ENCODE measurements around the gene NACA2. TPM values are rescaled to one million over a fixed set of nuclear protein-coding genes. Genes with fewer than 3 reads are reported as not detected.
A peak's percentile ranks its signal among the peaks of the same experiment; 100 is the strongest.

NACA2 gene
- total and polyA plus RNA-seq, 2 of the 13 experiments (the other 11 are each of a cell fraction or from before 2014, with no cell fraction given): 0.21 TPM; not detected in 1

DNA sequence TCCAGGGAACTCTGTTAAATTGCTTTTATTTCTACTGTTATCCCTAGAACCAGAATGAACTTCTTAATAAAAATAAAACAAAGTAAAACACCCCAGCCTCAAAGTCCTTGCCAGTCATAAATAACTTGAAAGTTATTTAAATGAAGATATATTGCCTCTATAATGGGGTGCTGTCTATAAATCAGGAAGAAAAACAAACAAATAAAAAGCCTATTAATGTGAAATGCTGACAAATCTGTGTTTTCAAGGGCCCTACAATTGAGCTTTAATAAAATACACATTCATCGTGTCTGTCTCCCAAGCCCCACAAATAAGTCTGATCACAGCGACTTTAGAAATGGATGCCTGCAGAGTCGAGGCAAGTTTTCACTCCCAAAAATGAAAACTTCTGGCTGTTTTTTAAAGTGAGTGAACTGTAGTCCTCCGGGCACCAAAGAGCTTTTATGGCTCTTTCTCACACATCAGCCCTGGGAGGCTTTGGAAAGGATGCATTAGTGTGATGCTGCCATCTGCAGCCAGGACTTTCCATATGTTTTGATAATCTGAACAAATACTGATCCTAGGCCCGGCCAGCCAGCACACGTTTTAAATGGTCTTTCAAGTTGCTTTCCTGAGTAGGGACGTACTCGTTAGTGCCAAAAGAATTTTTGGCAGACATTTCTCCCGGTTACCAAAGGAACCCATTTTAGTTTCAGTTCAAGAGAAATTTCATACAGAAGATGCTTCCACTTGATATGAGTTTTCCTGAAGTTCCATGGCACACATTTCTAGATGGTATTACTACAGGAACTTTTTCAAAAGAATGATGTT lies 16.3 kb downstream of the NACA2 start (continued):
- TF ChIP-seq, protein P1, sequence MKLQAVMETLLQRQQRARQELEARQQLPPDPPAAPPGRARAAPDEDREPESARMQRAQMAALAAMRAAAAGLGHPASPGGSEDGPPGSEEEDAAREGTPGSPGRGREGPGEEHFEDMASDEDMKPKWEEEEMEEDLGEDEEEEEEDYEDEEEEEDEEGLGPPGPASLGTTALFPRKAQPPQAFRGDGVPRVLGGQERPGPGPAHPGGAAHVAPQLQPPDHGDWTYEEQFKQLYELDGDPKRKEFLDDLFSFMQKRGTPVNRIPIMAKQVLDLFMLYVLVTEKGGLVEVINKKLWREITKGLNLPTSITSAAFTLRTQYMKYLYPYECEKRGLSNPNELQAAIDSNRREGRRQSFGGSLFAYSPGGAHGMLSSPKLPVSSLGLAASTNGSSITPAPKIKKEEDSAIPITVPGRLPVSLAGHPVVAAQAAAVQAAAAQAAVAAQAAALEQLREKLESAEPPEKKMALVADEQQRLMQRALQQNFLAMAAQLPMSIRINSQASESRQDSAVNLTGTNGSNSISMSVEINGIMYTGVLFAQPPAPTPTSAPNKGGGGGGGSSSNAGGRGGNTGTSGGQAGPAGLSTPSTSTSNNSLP (IDR thresholded peaks at IDR 0.05; ENCODE audit: low read depth, low read length): peak; percentile 71; the same call in 1 of the 2 replicates
- 0 out of 2 replicates have a peak, but pooled peaks have one; percentile 36 for TF ChIP-seq KMT2A (CRISPR knock-in tag; IDR thresholded peaks at IDR 0.05)
- no peak for TF ChIP-seq ZNF326 (CRISPR knock-in tag; IDR thresholded peaks at IDR 0.05; ENCODE audit: borderline replicate concordance)
- TF ChIP-seq ZNF101 (CRISPR knock-in tag; IDR thresholded peaks at IDR 0.05; ENCODE audit: borderline replicate concordance, low read depth): no peak
- TF ChIP-seq ZNF546 (CRISPR knock-in tag; conservative IDR thresholded peaks at IDR 0.05): no peak
- TF ChIP-seq, protein P2, sequence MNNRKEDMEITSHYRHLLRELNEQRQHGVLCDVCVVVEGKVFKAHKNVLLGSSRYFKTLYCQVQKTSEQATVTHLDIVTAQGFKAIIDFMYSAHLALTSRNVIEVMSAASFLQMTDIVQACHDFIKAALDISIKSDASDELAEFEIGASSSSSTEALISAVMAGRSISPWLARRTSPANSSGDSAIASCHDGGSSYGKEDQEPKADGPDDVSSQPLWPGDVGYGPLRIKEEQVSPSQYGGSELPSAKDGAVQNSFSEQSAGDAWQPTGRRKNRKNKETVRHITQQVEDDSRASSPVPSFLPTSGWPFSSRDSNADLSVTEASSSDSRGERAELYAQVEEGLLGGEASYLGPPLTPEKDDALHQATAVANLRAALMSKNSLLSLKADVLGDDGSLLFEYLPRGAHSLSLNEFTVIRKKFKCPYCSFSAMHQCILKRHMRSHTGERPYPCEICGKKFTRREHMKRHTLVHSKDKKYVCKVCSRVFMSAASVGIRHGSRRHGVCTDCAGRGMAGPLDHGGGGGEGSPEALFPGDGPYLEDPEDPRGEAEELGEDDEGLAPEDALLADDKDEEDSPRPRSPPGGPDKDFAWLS (CRISPR knock-in tag; IDR thresholded peaks at IDR 0.05; ENCODE audit: borderline replicate concordance): no peak
- no peak for TF ChIP-seq ZNF543 (CRISPR knock-in tag; IDR thresholded peaks at IDR 0.05)
- no peak for TF ChIP-seq ZNF792 (CRISPR knock-in tag; IDR thresholded peaks at IDR 0.05)
- TF ChIP-seq ZNF337 (CRISPR knock-in tag; IDR thresholded peaks at IDR 0.05; ENCODE audit: borderline replicate concordance, low read depth): no peak
- TF ChIP-seq POLR2A (IDR thresholded peaks at IDR 0.05; ENCODE audit: insufficient read depth in 1 of 2, low read depth in 2 of 2, low read length in 2 of 2): no peak
- no peak for TF ChIP-seq TRIM24 (CRISPR knock-in tag; IDR thresholded peaks at IDR 0.05)
- TF ChIP-seq ZNF703 (CRISPR knock-in tag; IDR thresholded peaks at IDR 0.05; ENCODE audit: borderline replicate concordance): no peak
- no peak for TF ChIP-seq ZNF30 (CRISPR knock-in tag; IDR thresholded peaks at IDR 0.05)
- TF ChIP-seq, protein P3, sequence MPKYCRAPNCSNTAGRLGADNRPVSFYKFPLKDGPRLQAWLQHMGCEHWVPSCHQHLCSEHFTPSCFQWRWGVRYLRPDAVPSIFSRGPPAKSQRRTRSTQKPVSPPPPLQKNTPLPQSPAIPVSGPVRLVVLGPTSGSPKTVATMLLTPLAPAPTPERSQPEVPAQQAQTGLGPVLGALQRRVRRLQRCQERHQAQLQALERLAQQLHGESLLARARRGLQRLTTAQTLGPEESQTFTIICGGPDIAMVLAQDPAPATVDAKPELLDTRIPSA (CRISPR knock-in tag; IDR thresholded peaks at IDR 0.05; ENCODE audit: borderline replicate concordance): no peak
- 0 out of 2 replicates have a peak, but pooled peaks have one; percentile 13 for TF ChIP-seq ZNF331 (CRISPR knock-in tag; IDR thresholded peaks at IDR 0.05)
- no peak for TF ChIP-seq ZNF224 (CRISPR knock-in tag; IDR thresholded peaks at IDR 0.05)
- no peak for TF ChIP-seq THAP11 (CRISPR knock-in tag; IDR thresholded peaks at IDR 0.05)
- no peak for TF ChIP-seq HOXA5 (CRISPR knock-in tag; IDR thresholded peaks at IDR 0.05)
- TF ChIP-seq, protein P4, sequence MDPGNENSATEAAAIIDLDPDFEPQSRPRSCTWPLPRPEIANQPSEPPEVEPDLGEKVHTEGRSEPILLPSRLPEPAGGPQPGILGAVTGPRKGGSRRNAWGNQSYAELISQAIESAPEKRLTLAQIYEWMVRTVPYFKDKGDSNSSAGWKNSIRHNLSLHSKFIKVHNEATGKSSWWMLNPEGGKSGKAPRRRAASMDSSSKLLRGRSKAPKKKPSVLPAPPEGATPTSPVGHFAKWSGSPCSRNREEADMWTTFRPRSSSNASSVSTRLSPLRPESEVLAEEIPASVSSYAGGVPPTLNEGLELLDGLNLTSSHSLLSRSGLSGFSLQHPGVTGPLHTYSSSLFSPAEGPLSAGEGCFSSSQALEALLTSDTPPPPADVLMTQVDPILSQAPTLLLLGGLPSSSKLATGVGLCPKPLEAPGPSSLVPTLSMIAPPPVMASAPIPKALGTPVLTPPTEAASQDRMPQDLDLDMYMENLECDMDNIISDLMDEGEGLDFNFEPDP (CRISPR knock-in tag; conservative IDR thresholded peaks at IDR 0.05): no peak
- no peak for TF ChIP-seq MEIS2 (CRISPR knock-in tag; IDR thresholded peaks at IDR 0.05)
- TF ChIP-seq, protein P5, sequence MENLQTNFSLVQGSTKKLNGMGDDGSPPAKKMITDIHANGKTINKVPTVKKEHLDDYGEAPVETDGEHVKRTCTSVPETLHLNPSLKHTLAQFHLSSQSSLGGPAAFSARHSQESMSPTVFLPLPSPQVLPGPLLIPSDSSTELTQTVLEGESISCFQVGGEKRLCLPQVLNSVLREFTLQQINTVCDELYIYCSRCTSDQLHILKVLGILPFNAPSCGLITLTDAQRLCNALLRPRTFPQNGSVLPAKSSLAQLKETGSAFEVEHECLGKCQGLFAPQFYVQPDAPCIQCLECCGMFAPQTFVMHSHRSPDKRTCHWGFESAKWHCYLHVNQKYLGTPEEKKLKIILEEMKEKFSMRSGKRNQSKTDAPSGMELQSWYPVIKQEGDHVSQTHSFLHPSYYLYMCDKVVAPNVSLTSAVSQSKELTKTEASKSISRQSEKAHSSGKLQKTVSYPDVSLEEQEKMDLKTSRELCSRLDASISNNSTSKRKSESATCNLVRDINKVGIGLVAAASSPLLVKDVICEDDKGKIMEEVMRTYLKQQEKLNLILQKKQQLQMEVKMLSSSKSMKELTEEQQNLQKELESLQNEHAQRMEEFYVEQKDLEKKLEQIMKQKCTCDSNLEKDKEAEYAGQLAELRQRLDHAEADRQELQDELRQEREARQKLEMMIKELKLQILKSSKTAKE (CRISPR knock-in tag; IDR thresholded peaks at IDR 0.05; ENCODE audit: borderline replicate concordance): no peak
- TF ChIP-seq ZNF850 (CRISPR knock-in tag; conservative IDR thresholded peaks at IDR 0.05): no peak

Measured in HepG2 (cell line).